K562 (cell line): ENCODE results near the gene KIF25. TPM values are rescaled to one million over a fixed set of nuclear protein-coding genes. Genes with fewer than 3 reads are reported as not detected.

Experiments
- ATAC-seq: fragments of 200-7000 bp; cut with Tn5 transposase; 3 replicates; pipeline ENCODE4 v1.9.1; 2020; ENCODE audit warnings: moderate library complexity
- BruUV-seq: library from RNA; stranded (reverse); fragments of 400-500 nt; replicated peaks from 2 replicates; lab custom pipeline; 2021; lab: Mats Ljungman, UMichigan
- CTCF ChIA-PET: fragments of 300-600 bp; formaldehyde crosslinking; extraction: SDS; loops from one replicate; lab custom pipeline; 2021; ENCODE audit warnings: low intra/inter-chr PET ratio; lab: Yijun Ruan, JAX
- POLR2A ChIA-PET: fragments of 300-600, 350-650 bp; sonication (Branson Sonifier 250); formaldehyde crosslinking; extraction: SDS; loops from one replicate; lab custom pipeline; 2021; ENCODE audit warnings: antibody characterized with exemption, inconsistent platforms; lab: Yijun Ruan, JAX
- DNase-seq, 4 experiments: peaks; one replicate each; pipeline versions ENCODE4 v3.0.0 to v3.0.0-alpha.2; 2011 to 2018; ENCODE audit warnings: low spot score in 3 of 4, mixed read lengths in 3 of 4; ENCODE audit errors: extremely low read depth in 1 of 4
- FAIRE-seq: peaks from 2 replicates; lab custom pipeline; 2011; peaks lifted over from hg19 to GRCh38; lab: Jason Lieb, UNC
- H2AFZ ChIP-seq: 2 replicates; pipeline ENCODE4 v1.6.0; 2011; ENCODE audit warnings: low read depth, low read length, control low read depth, inconsistent platforms
- H3K27ac ChIP-seq: fragments of 200-600 bp; 3 replicates; pipeline ENCODE4 v1.8.0; 2011; ENCODE audit warnings: low read depth, mild to moderate bottlenecking, control low read depth, inconsistent platforms, low read length, moderate library complexity, mixed read lengths; ENCODE audit errors: extremely low read depth
- H3K27me3 ChIP-seq, 2 experiments: fragments of 300-600 bp in 1 of 2; 2 replicates in 1 of 2; 3 replicates in 1 of 2; pipeline versions ENCODE4 v1.6.0 to v1.8.0; 2011; ENCODE audit warnings: inconsistent platforms in 2 of 2, low read length in 2 of 2, mild to moderate bottlenecking in 1 of 2, mixed read lengths in 1 of 2, moderate library complexity in 1 of 2; ENCODE audit not compliant: control insufficient read depth in 2 of 2, insufficient read depth in 2 of 2
- H3K36me3 ChIP-seq: fragments of 300-600 bp; 3 replicates; pipeline ENCODE4 v1.8.0; 2011; ENCODE audit warnings: mild to moderate bottlenecking, low read length, inconsistent platforms; ENCODE audit not compliant: control insufficient read depth, insufficient read depth
- H3K4me1 ChIP-seq, 2 experiments: fragments of 200-600 bp in 1 of 2; replicated peaks in 1 of 2; 2 replicates in 1 of 2; 3 replicates in 1 of 2; pipeline versions ENCODE4 v1.5.1 to v1.8.0; 2011; ENCODE audit warnings: inconsistent platforms in 2 of 2, low read length in 2 of 2, mild to moderate bottlenecking in 1 of 2, mixed read lengths in 1 of 2, moderate library complexity in 1 of 2; ENCODE audit not compliant: control insufficient read depth in 2 of 2, insufficient read depth in 2 of 2
- H3K4me2 ChIP-seq: 2 replicates; pipeline ENCODE4 v1.6.1; 2011; ENCODE audit warnings: low read length, control low read depth, inconsistent platforms, mixed read lengths; ENCODE audit not compliant: insufficient read depth
- H3K4me3 ChIP-seq: fragments of 200-600 bp; sonication (generic), shearing (Covaris generic); 2 replicates; pipeline ENCODE4 v1.5.1; 2016; ENCODE audit warnings: control low read depth, inconsistent platforms
- H3K79me2 ChIP-seq: fragments of 200-600 bp; 3 replicates; pipeline ENCODE4 v1.8.0; 2011; ENCODE audit warnings: low read length, inconsistent platforms; ENCODE audit not compliant: control insufficient read depth, insufficient read depth
- H3K9ac ChIP-seq, 2 experiments: 2 replicates each; pipeline versions ENCODE4 v1.6.0 to v1.6.1; 2011; ENCODE audit warnings: low read depth in 2 of 2, low read length in 2 of 2, control low read depth in 1 of 2, inconsistent platforms in 1 of 2, mild to moderate bottlenecking in 1 of 2, mixed read lengths in 1 of 2; ENCODE audit not compliant: insufficient read depth in 1 of 2
- H3K9me1 ChIP-seq: one replicate; pipeline ENCODE4 v1.6.0; 2011; ENCODE audit warnings: inconsistent platforms, mild to moderate bottlenecking, low read length, moderate library complexity; ENCODE audit not compliant: control insufficient read depth, insufficient read depth
- H3K9me3 ChIP-seq: replicated peaks from 2 replicates; pipeline ENCODE4 v1.5.1; 2011; ENCODE audit warnings: low read depth, low read length, inconsistent platforms; ENCODE audit not compliant: control insufficient read depth, insufficient read depth
- H4K20me1 ChIP-seq: replicated peaks from 2 replicates; pipeline ENCODE4 v1.6.1; 2011; ENCODE audit warnings: low read length, inconsistent platforms, mixed read lengths; ENCODE audit not compliant: control insufficient read depth, insufficient read depth
- ARID2 ChIP-seq: fragments of 450-650 bp; IDR thresholded peaks from 2 replicates; pipeline ENCODE4 v1.6.1; 2017; ENCODE audit warnings: antibody characterized with exemption, mild to moderate bottlenecking
- DPF2 ChIP-seq: fragments of 450-650 bp; IDR thresholded peaks from 2 replicates; pipeline ENCODE4 v1.6.1; 2016
- ETV1 ChIP-seq: fragments of 450-650 bp; conservative IDR thresholded peaks from 2 replicates; pipeline ENCODE4 v1.6.1; 2016; ENCODE audit warnings: missing genetic modification characterization, control low read depth, low read depth, missing compliant biosample characterization
- FOXK1 ChIP-seq: sonication (generic); formaldehyde crosslinking; IDR thresholded peaks from 2 replicates; pipeline ENCODE4 v1.8.0; 2022; ENCODE audit warnings: missing genetic modification reagents, mild to moderate bottlenecking, borderline replicate concordance
- FOXK2 ChIP-seq, 2 experiments: fragments of 450-650 bp; IDR thresholded peaks in 1 of 2; conservative IDR thresholded peaks in 1 of 2; 2 replicates each; pipeline ENCODE4 v1.6.1; 2016; ENCODE audit warnings: low read depth in 2 of 2, mild to moderate bottlenecking in 1 of 2
- HNRNPUL1 ChIP-seq: fragments of 200-400 bp; formaldehyde crosslinking; IDR thresholded peaks from 2 replicates; pipeline ENCODE4 v1.6.1; 2017; ENCODE audit warnings: low read length
- MAX ChIP-seq: sonication (generic); formaldehyde crosslinking; IDR thresholded peaks from 2 replicates; pipeline ENCODE4 v1.9.0; 2022; ENCODE audit warnings: mild to moderate bottlenecking, missing genetic modification reagents
- MAZ ChIP-seq, 2 experiments: fragments of 450-650 bp in 1 of 2; sonication (generic) in 1 of 2; formaldehyde crosslinking; IDR thresholded peaks in 1 of 2; conservative IDR thresholded peaks in 1 of 2; 2 replicates each; pipeline versions ENCODE4 v1.4.0 to v1.5.0; 2020; ENCODE audit warnings: mild to moderate bottlenecking in 1 of 2, missing genetic modification reagents in 1 of 2
- MIER1 ChIP-seq: fragments of 450-650 bp; IDR thresholded peaks from 2 replicates; pipeline ENCODE4 v1.6.1; 2016; ENCODE audit warnings: antibody characterized with exemption, mild to moderate bottlenecking, low read depth
- POLR3G ChIP-seq: IDR thresholded peaks from 2 replicates; pipeline ENCODE4 v1.6.1; 2011; ENCODE audit not compliant: insufficient read length, insufficient replicate concordance; ENCODE audit errors: extremely low read depth
- SMC3 ChIP-seq: conservative IDR thresholded peaks from 2 replicates; pipeline ENCODE4 v1.6.1; 2011; ENCODE audit warnings: low read depth, low read length, improper control_type of control experiment; ENCODE audit not compliant: insufficient read depth
- SNIP1 ChIP-seq: fragments of 450-650 bp; IDR thresholded peaks from 2 replicates; pipeline ENCODE4 v1.7.1; 2017; ENCODE audit warnings: low read depth, mild to moderate bottlenecking
- TAL1 ChIP-seq: fragments of 450-650 bp; IDR thresholded peaks from 2 replicates; pipeline ENCODE4 v1.6.1; 2016; ENCODE audit warnings: mild to moderate bottlenecking
- TGIF2 ChIP-seq: sonication (generic); formaldehyde crosslinking; IDR thresholded peaks from 2 replicates; pipeline ENCODE4 v1.8.1; 2022; ENCODE audit warnings: mild to moderate bottlenecking, missing genetic modification reagents, moderate library complexity
- ZC3H11A ChIP-seq: IDR thresholded peaks from 2 replicates; pipeline ENCODE4 v1.6.1; 2012; ENCODE audit warnings: low read depth, low read length, improper control_type of control experiment
- ZFP1 ChIP-seq: fragments of 450-650 bp; formaldehyde crosslinking; IDR thresholded peaks from 2 replicates; pipeline ENCODE4 v1.4.0; 2020; ENCODE audit warnings: mild to moderate bottlenecking, mixed read lengths
- ZNF583 ChIP-seq: fragments of 250-450 bp; sonication (Bioruptor Pico); IDR thresholded peaks from 2 replicates; pipeline ENCODE4 v1.4.0; 2020
- whole genome bisulfite sequencing: fragments of 100-300 bp; shearing (Covaris generic); methylation state at CpG from one replicate; pipeline ENCODE4 v1.1.6; 2016; ENCODE audit warnings: low coverage, mixed read lengths; ENCODE audit not compliant: insufficient coverage; ENCODE audit errors: missing lambda C conversion rate; 5-methylcytosine and 5-hydroxymethylcytosine counted together
- in situ Hi-C: fragments of 300-500 bp; cut with MboI; formaldehyde crosslinking; loops from 4 replicates; pipeline ENCODE4 v1.15.0; 2018; ENCODE audit warnings: inconsistent platforms, mixed read lengths
- intact Hi-C: fragments of 100-400 bp; cut with micrococcal nuclease; formaldehyde crosslinking; loops from 2 replicates; pipeline ENCODE4 v1.14.2; 2022
- polyA plus RNA-seq, 8 experiments: library from polyadenylated mRNA; depleted of rRNA in 4 of 8; stranded (reverse) in 5 of 8; unstranded in 3 of 8; fragments of >200 nt; fragmentation: Nextera tagmentation in 2 of 8; fragmentation: Illumina TruSeq in 1 of 8; extraction: Ambion mirVana in 2 of 8; extraction: Trizol in 1 of 8; gene quantifications; 2 replicates each; pipeline versions ENCODE4 v1.2.1 to v1.2.3, GENCODE V29; 2011 to 2014; ENCODE audit warnings: inconsistent platforms in 1 of 8, missing spikeins in 1 of 8
- total RNA-seq, 7 experiments: library from RNA; depleted of rRNA in 6 of 7; stranded (reverse); fragments of >200 nt in 6 of 7; fragmentation: Illumina TruSeq in 2 of 7; extraction: Trizol in 2 of 7; gene quantifications; 2 replicates each; pipeline versions ENCODE4 v1.2.1 to v1.2.3, GENCODE V29; 2011 to 2021; ENCODE audit warnings: low replicate concordance in 1 of 7
- TF ChIP-seq, protein P1 (sequence below): fragments of 450-650 bp; formaldehyde crosslinking; IDR thresholded peaks from 2 replicates; pipeline ENCODE4 v1.4.0; 2022; ENCODE audit warnings: mild to moderate bottlenecking, moderate library complexity
- TF ChIP-seq, protein P2 (sequence below): fragments of 450-650 bp; IDR thresholded peaks from 2 replicates; pipeline ENCODE4 v1.6.1; 2016

The KIF25 gene
- total and polyA plus RNA-seq, 9 of the 15 experiments (the other 6 are each of a cell fraction or from before 2014, with no cell fraction given) = 0.04 to 0.49 (median 0.23) TPM; not detected in 5

DNA sequence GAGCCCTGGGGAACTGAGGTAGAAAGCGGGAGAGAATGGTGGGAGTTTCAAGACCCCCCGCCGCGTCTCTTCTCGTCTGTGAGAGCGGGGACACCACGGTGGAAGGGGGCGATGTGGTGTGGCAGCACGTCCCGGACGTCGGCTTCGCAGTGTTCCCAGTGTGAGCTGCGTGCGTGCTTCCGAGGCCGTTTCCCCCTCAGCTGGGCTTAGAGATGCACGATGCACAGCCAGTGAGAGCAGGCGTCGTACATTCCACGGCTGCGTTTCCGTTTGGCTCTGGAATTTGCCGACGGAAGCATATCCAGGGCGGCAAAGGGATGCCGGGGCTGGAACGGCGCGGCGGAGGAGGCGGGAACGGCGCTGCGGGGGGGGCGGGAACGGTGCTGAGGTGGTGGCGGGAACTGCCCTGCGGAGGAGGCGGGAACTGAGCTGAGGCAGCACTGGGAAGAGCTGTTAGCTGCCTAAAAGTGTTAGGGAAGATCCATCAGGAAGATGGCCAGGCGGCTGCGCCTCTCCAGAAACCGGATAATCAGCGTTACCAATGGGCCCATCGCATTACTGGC lies 37.7 kb downstream of the KIF25 start (continued):
- TF ChIP-seq, protein P1, sequence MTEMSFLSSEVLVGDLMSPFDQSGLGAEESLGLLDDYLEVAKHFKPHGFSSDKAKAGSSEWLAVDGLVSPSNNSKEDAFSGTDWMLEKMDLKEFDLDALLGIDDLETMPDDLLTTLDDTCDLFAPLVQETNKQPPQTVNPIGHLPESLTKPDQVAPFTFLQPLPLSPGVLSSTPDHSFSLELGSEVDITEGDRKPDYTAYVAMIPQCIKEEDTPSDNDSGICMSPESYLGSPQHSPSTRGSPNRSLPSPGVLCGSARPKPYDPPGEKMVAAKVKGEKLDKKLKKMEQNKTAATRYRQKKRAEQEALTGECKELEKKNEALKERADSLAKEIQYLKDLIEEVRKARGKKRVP (CRISPR knock-in tag) = no peak
- TF ChIP-seq MIER1 (peak; percentile 86), MAX (peak; percentile 64), TGIF2 (CRISPR knock-in tag) (no peak), HNRNPUL1 (no peak)

GRCh38 chr6:168035661-168036545 lies 38.4 kb downstream of the KIF25 start:
- ChIA-PET POLR2A (interaction anchor here (0.5 to 0.7 kb wide), 2 partner anchors 197 to 268 kb away, joined by 3 read pairs; no protein-coding TSS in a partner anchor), CTCF (no interaction called here)
- Histone ChIP-seq H3K9ac (peak overlapping the region; percentile 14 to 75; a peak in 2 of 4 replicates), H3K4me3 (peak overlapping the region; percentile 23), H3K9me3 (no peaks in the 10 kb centered on the region), H3K79me2 (no peaks in the 10 kb centered on the region), H4K20me1 (peaks cover 8% of the 10 kb centered on the region), H3K27ac (peak overlapping the region; percentile 26; the same call in 1 of the 3 replicates), H3K27me3 (peaks cover 21 to 49% of the 10 kb centered on the region in 2 experiments), H3K36me3 (no peaks in the 10 kb centered on the region), H2AFZ (peak overlapping the region; percentile 80), H3K4me1 (peaks cover 10 to 14% of the 10 kb centered on the region in 2 experiments), H3K9me1 (no peaks in the 10 kb centered on the region), H3K4me2 (peak overlapping the region; percentile 76)
- DNase-seq (peak; percentile 55 to 72 (median 62)), ATAC-seq (peak; percentile 82), FAIRE-seq (peak; percentile 91)
- intact Hi-C loops = no loop called here
- BruUV-seq = no TSS peak
- WGBS = under 1% methylated on average over 29 of the region's 29 CpGs
- in situ Hi-C loops = no loop called here
- TF ChIP-seq DPF2 = peak; percentile 92
- TF ChIP-seq ZNF583 (CRISPR knock-in tag) = no peak
- TF ChIP-seq POLR3G = no peak
- peak; percentile 71 to 72; a peak in 3 of 4 replicates for TF ChIP-seq FOXK2 (conservative IDR thresholded peaks at IDR 0.05 in 1 of 2, IDR thresholded peaks at IDR 0.05 in 1 of 2; ENCODE audit: low read depth in 2 of 2)
- TF ChIP-seq FOXK1 (CRISPR knock-in tag) = no peak
- no peak for TF ChIP-seq ZFP1 (CRISPR knock-in tag)
- peak; percentile 58; the same call in 1 of the 2 replicates for TF ChIP-seq ETV1 (tag)
- peak; percentile 81 for TF ChIP-seq TAL1
- TF ChIP-seq, protein P2, sequence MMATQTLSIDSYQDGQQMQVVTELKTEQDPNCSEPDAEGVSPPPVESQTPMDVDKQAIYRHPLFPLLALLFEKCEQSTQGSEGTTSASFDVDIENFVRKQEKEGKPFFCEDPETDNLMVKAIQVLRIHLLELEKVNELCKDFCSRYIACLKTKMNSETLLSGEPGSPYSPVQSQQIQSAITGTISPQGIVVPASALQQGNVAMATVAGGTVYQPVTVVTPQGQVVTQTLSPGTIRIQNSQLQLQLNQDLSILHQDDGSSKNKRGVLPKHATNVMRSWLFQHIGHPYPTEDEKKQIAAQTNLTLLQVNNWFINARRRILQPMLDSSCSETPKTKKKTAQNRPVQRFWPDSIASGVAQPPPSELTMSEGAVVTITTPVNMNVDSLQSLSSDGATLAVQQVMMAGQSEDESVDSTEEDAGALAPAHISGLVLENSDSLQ = peak; percentile 61; the same call in 1 of the 2 replicates
- TF ChIP-seq SNIP1 = no peak
- TF ChIP-seq MAZ (CRISPR knock-in tag; conservative IDR thresholded peaks at IDR 0.05 in 1 of 2, IDR thresholded peaks at IDR 0.05 in 1 of 2) = 0 out of 4 replicates have a peak, but pooled peaks have one; percentile 17 to 26
- no peak for TF ChIP-seq ARID2
- TF ChIP-seq ZC3H11A = no peak
- TF ChIP-seq SMC3 = no peak
